Fibroblast of the aortic adventitia (primary cell): ENCODE measurements around the gene THBS1. TPM values are rescaled to one million over a fixed set of nuclear protein-coding genes. Genes with fewer than 3 reads are reported as not detected.

ENCODE experiments used
- DNase-seq: peaks from one replicate; pipeline ENCODE4 v3.0.0-alpha.2; 2010; ENCODE audit warnings: low read depth
- H3K4me3 ChIP-seq: 2 replicates; pipeline ENCODE4 v1.5.1; 2011; ENCODE audit warnings: low read depth, mild to moderate bottlenecking, control low read depth, low read length, moderate library complexity
- CTCF ChIP-seq: IDR thresholded peaks from 2 replicates; pipeline ENCODE4 v1.5.1; 2011; ENCODE audit warnings: mild to moderate bottlenecking, low read length, control low read depth, inconsistent platforms; ENCODE audit not compliant: insufficient read depth
- total RNA-seq: library from RNA; depleted of rRNA; stranded (reverse); fragments of >200 nt; gene quantifications from 2 replicates; pipeline ENCODE4 v1.2.3, GENCODE V29; 2012; ENCODE audit warnings: low replicate concordance

The THBS1 gene
- total RNA-seq, 1 donor = 141 TPM

GRCh38 chr15:39638041-39638440 lies 57.2 kb downstream of the THBS1 start:
- no peak overlapping the region for H3K4me3 ChIP-seq
- TF ChIP-seq CTCF = no peak
- DNase-seq = no peak

GRCh38 chr15:39639037-39639436 lies 58.2 kb downstream of the THBS1 start:
- no peak for TF ChIP-seq CTCF
- DNase-seq = no peak
- no peak overlapping the region for H3K4me3 ChIP-seq

GRCh38 chr15:39640665-39641064 lies 59.8 kb downstream of the THBS1 start:
- no peak for TF ChIP-seq CTCF
- no peak overlapping the region for H3K4me3 ChIP-seq
- no peak for DNase-seq

GRCh38 chr15:39641191-39641889 lies 60.5 kb downstream of the THBS1 start:
- no peak for DNase-seq

GRCh38 chr15:39642011-39642640 lies 61.2 kb downstream of the THBS1 start:
- no peak for TF ChIP-seq CTCF
- DNase-seq = peak; percentile 79
- no peak overlapping the region for H3K4me3 ChIP-seq

More at GRCh38 chr15:39641191-39641889, 60.5 kb downstream of the THBS1 start:
- no peak for TF ChIP-seq CTCF
- no peak overlapping the region for H3K4me3 ChIP-seq

GRCh38 chr15:39643727-39644126 lies 62.8 kb downstream of the THBS1 start:
- no peak for DNase-seq
- no peak for TF ChIP-seq CTCF
- H3K4me3 ChIP-seq = no peak overlapping the region
